Ureter (tissue), 1 donor: ENCODE measurements around the gene SIGLEC10. TPM values are rescaled to one million over a fixed set of nuclear protein-coding genes. Genes with fewer than 3 reads are reported as not detected.
"Not testable (repeated sequence)": the region's sequence is repeated elsewhere in the genome, so short reads cannot be mapped to it uniquely, and the experiment has no call there.

Experiments used
- DNase-seq: peaks from one replicate; pipeline ENCODE4 v3.0.0-alpha.2; 2020; ENCODE audit warnings: low spot score
- total RNA-seq: library from RNA; stranded (reverse); gene quantifications from one replicate; pipeline ENCODE4 v1.2.4, GENCODE V29; 2023
- donor health status: DM: yes; HTN: yes; CAD: no.

The SIGLEC10 gene
- total RNA-seq, 1 donor from 2014 or later = 14.0 TPM

DNA sequence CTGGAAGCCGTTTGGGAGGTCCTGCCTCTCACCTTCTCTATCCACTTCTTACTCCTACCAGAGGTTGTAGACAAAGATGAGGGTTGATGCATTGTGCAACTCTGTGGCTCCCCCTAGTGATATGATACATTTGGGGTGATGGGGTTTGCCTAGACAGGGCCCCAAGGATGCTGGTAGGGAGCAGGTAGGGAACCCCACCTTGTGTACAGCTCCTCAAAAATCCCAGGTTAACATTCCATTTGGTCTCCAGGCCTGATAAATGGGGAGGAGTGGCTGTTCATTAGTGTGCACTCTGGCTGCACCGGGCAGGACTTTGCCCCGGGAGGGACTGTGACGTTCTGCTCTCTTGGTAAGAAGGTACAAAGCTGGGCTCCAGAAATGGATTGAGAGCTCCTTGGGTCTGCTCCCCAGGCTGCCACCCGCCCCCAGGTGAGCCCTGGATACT, 21.6 kb upstream of the SIGLEC10 start:
- no peak for DNase-seq

DNA sequence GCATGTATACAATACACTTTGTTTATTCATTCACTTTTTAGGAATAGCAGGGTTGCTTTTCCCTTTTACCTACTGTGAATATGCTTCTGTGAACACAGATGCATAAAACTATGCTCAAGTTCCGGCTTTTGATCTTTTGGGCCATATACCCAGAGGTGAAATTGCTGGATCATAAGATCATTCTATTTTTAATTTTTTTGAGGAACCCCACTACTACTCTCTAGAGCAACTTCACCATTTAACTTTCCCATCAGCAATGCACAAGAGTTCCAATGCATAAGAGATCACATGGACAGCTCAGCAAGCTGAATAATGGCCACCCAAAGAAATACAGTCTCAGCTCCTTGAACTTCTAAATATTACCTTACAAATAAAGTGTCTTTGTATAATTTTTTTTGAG, 17.0 kb upstream of the SIGLEC10 start:
- DNase-seq = no peak

DNA sequence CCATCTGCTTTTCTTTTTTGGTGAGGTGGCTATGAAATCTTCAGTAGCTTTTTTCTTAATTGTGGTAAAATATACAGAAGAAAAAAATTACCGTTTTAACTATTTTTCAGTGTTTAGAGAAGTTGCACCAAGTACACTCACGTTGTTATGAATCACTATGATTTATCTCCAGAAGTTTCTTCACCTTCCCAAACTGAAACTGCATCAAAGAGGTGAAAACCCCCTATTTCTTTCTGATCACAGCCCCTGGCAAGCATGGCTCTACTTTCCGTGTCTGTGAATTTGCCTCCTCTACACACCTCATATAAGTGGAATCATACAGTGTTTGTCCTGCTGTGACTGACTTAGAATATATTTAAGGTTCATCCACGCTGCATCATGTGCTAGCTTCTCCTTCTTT, 15.6 kb upstream of the SIGLEC10 start:
- DNase-seq = no peak

DNA sequence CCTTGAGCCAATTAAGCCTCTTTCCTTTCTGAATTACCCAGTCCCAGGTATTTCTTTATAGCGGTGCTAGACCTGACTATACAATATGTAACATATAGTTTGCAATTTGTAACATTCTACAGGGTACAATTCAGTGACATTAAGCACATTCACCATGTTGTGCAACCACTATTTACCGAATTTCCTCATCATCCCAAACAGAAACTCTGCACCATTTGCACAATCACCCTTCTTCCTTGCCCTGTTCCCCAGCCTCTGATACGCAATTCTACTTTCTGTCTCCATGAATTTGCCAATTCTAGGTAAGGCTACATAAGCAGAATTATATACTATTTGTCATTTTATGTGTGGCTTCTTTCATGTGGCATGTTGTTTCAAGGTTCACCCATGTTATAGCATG, 13.7 kb upstream of the SIGLEC10 start:
- no peak for DNase-seq

DNA sequence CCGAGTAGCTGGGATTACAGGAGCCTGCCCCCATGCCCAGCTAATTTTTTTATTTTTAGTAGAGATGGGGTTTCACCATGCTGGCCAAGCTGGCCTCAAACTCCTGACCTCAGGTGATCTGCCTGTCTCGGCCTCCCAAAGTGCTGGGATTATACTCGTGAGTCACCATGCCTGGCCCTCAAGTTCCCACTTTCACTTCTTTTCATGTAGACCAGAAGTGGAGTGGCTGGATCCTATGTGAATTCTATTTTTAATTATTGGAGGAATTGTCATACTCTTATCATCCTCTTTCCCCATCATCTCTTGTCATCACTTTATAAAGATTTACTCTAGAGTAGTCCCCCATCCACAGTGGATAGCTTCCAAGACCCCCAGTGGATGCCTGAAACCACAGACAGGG, 12.8 kb upstream of the SIGLEC10 start:
- no peak for DNase-seq

DNA sequence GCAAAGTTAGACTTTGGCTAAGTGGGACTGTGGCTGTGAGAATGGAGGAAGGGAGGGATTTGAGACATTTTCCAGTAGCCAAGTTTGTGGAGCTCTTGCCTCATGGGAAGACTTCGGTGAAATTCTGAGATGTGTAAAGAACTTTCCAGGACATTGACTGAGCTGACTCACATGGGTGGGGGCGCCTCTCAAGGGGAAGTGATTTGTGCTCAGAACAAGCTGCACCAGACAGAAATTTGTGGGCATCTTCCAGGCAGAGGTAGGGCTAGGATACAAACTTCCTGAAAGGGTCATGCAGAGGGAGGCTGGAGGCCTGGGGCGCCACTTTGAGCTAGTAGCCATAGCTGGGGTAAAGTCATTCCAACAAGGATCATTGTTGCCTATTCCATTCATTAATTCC, 9.8 kb upstream of the SIGLEC10 start:
- DNase-seq = no peak

DNA sequence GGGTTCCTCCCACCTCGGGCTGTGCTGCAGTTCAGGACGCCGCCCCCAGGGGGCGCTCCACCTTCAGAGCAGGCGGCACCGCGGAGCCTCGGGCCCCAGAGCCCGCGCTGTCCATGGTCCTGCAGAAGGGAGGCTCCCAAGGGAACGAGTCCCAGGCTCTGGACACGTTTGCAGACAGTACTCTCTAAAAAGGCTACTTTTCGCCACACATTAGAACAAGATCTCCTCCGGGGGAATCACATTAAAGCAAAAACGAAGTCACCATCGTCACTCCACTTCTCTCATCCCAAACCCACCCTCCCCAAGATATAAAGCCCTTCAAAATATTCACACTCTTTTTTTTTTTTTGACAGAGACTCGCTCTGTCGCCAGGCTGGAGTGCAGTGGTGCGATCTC, 4.6 kb upstream of the SIGLEC10 start:
- DNase-seq = peak; percentile 81

DNA sequence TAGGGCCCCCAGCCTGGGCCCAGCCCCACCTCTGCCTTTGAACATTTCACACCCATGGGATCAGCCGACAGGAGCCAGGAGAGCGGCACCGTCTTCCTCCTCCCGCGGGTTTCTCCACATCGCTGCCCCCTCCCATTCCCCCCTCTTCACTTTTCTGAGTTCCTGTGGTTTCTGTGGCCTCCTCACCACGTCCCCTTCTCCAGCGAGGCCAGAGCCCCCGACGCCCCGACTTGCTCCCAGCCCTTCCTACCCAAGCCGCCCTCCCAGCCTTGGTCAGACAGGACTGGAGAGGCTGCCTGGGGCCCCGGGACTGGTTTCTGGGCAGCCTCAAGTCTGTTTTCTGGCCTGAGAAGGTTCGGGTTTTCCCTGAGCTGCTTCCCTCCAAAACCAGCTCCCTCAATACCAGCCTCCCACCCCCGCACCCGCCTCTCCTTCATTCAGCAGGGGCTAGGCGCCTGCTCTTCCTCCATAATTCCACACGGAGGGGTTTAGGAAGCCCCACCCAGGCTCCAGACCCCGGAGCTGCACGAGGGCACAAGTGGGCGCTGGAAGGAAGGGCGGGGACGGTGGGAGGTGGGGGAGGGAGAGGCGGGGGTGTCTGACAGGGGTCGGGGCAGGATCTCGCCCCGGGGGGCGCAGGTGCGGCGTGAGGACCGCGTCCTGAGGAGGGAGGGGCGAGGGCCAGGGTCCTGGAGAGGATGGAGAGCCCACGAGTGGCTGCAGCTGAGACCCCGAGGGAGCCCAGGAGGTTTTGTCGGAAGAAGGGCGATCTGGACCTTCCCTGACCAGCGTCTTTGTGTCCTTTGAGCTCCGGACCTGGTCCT, 4.0 kb upstream of the SIGLEC10 start:
- no peak for DNase-seq

DNA sequence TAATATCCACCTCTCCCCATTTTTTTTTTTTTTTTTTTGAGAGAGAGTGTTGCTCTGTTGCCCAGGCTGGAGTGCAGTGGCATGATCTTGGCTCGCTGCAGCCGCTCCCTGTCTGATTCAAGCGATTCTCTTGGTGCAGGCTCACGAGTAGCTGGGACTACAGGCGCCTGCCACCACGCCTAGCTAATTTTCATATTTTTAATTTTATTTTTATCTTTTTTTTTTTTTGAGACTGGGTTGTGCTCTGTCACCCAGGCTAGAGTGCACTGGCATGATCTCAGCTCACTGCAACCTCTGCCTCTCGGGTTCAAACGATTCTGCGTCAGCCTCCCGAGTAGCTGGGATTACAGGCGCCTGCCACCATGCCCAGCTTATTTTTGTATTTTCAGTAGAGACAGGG, 3.1 kb upstream of the SIGLEC10 start:
- not testable (repeated sequence) for DNase-seq

DNA sequence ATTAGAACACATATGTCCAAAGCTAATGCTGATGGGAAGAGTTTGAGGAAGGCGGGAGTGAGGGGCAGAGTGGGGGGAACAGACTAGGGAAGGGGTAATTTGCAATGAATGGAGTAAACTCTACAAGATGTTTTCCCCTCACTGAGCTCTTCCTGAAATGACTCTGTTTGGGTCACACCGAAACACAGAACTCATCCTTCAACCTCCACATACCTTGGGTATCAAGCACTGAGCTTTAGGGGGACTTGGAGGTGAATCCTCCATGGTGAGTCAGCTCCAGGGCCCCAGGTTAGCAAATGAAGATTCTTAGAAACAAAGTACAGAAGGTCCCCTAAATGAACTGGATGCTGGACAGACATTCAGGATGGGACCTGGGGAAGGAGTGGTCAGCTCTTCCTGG, 1.3 kb upstream of the SIGLEC10 start:
- DNase-seq = no peak

DNA sequence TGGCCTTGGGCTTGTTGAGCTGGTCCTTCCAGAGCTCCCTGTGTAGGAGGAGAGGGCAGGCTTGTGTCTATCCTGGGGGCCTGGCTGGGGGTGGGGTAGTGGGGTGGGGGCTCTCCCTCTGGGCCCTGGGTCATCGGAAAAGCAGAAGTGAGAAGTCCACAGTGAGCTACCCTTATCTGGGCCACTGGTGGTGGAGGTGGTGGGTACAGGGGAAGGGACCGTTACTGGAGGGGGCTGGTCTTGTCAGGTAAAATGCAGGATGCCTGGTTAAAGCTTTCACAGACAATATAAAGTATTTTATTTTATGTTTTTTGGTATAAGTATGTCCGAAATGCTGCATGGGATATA, 342 bp upstream of the SIGLEC10 start:
- no peak for DNase-seq

DNA sequence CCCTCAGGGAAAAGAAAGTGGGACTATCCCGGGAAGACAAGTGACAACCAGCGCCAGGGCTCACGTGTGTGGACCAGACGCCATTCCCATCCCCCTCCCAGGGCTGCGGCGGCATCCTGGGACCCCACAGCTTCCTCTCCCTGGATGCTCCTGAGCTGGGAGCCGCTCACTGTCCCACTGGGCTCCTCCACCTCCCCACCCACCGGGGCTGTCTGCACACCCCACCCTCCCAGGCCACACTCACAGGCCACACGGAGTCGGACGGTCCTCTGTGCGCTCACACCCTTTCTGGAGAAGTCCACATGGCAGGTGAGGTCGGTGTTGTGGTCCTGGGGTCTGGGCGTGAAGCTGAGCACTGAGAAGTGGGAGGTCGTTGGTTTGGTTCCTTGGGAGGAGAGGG, 1.0 kb downstream of the SIGLEC10 start:
- not testable (repeated sequence) for DNase-seq

DNA sequence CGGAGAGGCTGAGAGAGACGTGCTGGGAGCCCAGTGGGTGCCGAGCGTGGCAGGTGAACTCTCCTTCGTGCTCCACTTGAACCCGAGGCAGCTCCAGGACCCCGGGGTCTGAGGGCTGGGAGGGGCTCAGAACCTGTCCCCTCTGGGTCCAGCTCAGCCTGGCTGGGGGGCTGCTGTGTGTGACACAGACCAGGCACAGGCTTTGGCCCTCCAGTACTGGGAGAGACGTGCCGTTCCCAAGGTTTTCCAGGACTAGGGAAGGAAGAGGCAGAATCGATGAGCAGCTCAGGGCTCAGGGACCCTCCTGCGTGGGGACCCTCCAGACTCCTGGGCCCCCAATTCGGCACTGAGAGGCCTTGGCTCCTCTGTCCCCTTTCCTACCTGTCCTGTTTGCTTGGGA, 2.3 kb downstream of the SIGLEC10 start:
- no peak for DNase-seq

DNA sequence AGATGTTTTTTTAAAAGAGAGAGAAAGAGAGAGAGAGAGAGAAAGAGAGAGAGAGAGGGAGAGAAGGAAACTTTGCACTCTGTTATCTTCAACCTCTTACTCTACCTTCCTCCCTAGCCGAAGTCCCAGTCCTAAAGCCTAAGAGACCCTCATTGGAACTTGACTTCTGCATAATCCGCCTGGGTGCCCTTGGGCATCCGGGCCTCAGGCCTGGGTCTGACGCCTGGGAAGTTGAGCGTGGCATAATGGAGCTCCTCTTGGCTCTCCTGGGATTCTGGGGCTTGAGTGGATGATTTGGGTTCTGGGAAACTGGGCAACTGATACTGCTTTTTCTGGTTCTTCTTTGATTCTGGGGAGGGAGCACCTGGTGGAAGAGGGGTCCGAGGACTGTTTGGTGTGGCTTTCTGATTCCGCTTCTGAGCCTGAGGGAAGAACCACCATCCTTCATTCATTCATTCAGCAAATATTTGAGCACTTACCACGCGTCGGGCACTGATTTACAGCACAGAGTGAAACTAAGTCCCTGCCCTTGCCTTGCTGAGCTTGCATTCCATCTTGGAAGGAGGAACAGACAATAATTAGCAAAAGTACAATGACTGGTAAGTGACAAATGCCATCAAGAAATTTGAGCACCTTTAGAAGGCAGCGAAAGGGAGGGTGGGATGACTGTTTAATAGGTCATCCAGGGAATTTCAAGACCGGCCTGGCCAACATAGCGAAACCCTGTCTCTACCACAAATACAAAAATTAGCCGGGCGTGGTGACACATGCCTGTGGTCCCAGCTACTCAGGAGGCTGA, 6.3 kb downstream of the SIGLEC10 start:
- DNase-seq = no peak

DNA sequence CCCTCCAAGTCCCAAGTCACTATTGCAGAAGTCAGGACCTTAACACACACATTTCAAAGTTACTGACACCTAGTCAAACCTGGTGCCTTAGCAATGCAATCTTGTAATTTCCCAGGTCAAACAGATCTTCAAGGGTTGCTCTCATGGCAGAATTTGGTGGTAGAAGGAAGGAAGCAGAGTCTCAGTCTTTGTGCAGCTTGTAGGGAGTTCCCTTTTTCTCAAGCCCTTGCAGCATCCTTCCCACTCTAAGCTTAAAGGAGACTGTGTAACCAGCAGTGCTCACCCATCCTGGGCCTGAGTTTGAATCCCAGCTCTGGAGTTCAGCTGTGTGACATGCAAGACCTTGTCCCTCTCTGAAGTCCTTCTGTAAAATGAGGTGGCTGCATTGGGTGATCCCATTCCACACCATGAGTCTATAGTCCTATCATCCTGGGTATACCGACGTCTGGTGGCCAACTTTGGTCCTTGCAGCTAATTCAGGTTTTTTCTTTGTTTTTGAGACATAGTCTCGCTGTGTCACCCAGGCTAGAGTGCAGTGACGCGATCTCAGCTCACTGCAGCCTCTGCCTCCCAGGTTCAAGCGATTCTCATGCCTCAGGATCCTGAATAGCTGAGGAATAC, 9.8 kb downstream of the SIGLEC10 start:
- no peak for DNase-seq

DNA sequence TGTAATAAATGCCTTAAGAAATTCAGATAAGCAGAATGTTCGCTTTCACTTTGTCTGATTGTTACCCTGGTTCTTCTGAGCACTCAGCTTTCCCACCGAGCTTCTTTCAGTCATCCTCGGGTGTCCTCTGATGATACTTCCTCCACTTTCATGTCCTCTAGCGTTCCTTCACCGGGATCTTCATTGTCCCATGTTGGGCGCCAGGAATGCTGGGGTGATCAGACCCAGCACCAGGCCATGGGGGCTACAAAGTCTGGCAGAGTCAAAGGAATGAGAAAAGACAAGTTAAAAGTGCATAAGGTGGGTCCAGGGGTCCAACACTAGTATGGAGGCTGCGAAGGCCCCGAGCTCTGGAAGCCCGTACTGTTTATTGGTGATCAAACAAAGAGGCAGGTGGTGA, 15.3 kb downstream of the SIGLEC10 start:
- DNase-seq = no peak

DNA sequence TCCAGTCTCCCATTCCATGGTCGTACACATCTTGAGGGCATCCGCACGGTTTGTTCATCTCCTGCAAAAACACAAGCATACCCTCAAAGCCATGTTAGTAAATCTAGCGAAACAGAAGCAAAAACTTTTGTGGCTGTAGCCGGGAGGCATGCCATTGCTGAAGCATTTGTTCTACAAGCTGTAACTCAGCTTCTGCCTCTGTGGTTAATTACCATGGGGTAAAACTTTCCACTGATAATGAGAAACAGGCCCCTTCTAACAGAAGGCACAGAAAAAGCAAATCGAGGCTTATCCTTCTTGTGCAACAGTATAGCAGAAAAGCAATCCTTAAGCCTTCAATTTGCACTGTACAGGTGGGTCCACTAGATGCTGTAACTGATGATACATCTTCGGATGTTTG, 17.5 kb downstream of the SIGLEC10 start:
- DNase-seq = not testable (repeated sequence)

DNA sequence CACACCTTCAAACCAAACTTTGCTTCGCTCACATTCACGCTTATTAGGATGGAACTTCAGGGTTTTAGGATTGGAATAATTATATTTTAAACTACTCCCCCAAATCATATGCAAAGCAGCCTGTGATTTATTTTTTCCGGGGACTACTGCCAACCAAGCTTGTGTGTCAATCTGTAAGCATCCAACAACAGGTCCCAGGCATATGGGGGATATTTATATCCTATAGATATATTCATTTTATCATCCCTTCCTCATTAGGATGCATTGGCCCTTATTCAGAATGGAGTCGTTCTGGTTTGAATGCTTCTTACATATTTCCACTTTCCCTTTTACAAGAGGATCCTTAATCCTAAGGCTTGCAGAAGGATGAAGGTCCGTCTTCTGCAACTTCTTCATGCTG, 18.2 kb downstream of the SIGLEC10 start:
- DNase-seq = no peak

DNA sequence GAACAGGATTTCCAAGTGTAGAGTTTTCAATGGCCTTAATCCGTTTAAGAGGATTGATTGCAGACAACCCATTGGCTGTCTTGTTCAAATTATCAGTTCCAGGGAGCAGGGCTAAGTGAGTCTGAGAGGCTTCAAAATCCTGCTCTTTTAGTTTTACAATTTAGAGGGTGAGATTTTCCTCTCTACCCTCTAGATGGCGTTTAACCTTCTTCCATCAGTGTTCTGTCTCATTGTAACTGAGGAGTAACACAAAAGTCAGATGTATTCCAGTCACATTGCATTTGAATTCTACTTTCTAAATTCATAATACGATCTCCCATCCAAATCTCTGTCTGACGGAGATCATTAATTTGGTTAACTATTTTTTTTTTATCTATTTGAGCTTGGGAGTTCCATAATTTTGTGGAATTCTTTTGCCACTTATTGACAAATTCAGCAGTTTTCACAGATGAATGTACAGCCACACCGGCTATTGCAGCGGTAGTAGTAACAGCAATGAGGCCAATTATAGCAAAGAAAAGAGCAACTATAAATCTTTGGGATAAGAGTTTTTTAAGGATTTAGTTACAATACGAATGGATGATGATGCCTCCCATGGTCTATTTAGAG, 19.2 kb downstream of the SIGLEC10 start:
- DNase-seq = no peak

DNA sequence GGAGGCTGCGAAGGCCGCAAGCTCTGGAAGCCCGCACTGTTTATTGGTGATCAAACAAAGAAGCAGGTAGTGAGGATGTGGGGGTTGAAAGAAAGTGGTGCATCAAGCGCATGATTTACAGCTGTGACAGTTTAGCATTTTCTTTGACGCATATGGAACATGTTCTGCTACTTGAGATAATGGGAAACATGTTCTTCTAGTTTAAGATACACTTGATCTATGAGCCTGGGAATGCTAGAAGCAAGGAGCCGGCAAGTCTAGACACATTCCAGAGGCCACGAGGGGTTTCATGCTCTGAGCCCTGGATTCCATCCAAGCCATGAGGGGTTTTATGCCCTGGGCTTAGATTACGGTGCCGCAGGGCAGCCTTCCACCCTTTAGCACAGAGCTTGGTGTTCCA, 20.0 kb downstream of the SIGLEC10 start:
- not testable (repeated sequence) for DNase-seq

DNA sequence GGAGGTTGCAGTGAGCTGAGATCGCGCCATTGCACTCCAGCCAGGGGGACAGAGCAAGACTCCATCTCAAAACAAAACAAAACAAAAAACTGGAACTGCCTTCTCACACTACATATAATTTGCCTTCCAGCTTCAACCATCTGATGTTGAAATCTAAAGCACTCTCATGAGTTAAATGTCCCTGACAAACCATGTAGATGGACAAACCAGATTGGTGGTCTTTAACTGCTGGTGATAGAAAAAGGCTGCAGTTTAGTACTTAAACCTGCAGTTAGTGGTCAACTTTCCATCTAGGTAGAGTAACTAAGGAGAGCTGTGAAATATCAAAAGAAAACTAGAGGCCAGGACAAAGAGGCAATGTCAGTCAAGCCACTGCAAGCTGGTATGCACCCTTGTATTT, 21.3 kb downstream of the SIGLEC10 start:
- no peak for DNase-seq
